Lower lobe of right lung (tissue), 2 donors: Measurements from ENCODE around the gene HPS5. TPM values are rescaled to one million over a fixed set of nuclear protein-coding genes. Genes with fewer than 3 reads are reported as not detected.
"Not testable (repeated sequence)": the region's sequence is repeated elsewhere in the genome, so short reads cannot be mapped to it uniquely, and the experiment has no call there.

Experiments
- ATAC-seq, 2 donors: fragments of 200-7000 bp; cut with Tn5 transposase; one replicate each; pipeline ENCODE4 v1.9.1; 2020 to 2022; ENCODE audit warnings: mild to moderate bottlenecking in 2 of 2, moderate library complexity in 2 of 2
- DNase-seq: peaks from one replicate; pipeline ENCODE4 v3.0.0-alpha.2; 2020
- H3K27ac ChIP-seq: fragments of 200-600 bp; one replicate; pipeline ENCODE4 v1.8.0; 2022
- H3K27me3 ChIP-seq: fragments of 200-600 bp; one replicate; pipeline ENCODE4 v1.8.0; 2022; ENCODE audit warnings: low read depth
- H3K36me3 ChIP-seq: fragments of 200-600 bp; one replicate; pipeline ENCODE4 v1.8.0; 2022; ENCODE audit warnings: mild to moderate bottlenecking
- H3K4me1 ChIP-seq: fragments of 200-600 bp; one replicate; pipeline ENCODE4 v1.8.0; 2022
- H3K4me3 ChIP-seq: fragments of 200-600 bp; one replicate; pipeline ENCODE4 v1.8.0; 2022; ENCODE audit warnings: mild to moderate bottlenecking
- H3K9me3 ChIP-seq: fragments of 200-600 bp; one replicate; pipeline ENCODE4 v1.8.0; 2022
- intact Hi-C: fragments of 100-400 bp; cut with DNase I; formaldehyde crosslinking; loops from one replicate; pipeline ENCODE4 v1.11.0; 2022
- total RNA-seq: library from RNA; stranded (reverse); fragmentation: NEBNext Ultra II Directional; extraction: Animal tissue kit (Norgen Biotek cat#: 25700); gene quantifications from one replicate; pipeline ENCODE4 v1.2.1, GENCODE V29; 2021
- TF ChIP-seq, protein P1 (sequence below): fragments of 200-600 bp; IDR thresholded peaks from one replicate; pipeline ENCODE4 v1.8.0; 2022; ENCODE audit warnings: antibody characterized with exemption, mild to moderate bottlenecking
- donor health status: DM: no; HTN: yes; CAD: no; lungs with severe emphysema.

Gene HPS5
- total RNA-seq, 1 donor from 2014 or later = 32.1 TPM

DNA sequence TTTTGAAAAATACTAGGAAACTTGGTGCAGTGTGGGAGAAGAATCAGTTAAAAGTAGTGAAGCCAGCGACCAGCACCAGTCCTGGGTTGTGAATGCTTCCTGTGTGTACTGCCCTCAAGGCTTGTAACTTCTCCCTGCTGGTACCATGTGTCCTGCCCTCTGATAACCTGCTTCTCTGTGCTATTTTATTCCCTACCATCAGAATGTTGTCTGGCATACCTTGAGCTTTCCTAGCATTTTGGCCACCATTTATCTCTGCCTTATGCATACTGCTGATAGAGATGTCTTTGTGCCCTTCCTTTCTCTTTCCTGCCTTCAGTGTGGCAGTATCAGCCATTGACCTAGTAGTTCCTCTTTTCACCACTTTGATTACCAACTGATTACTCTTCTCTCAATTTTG lies 2.4 kb upstream of the HPS5 start:
- no peaks in the 10 kb centered on the region for H3K27me3 ChIP-seq
- H3K9me3 ChIP-seq = no peaks in the 10 kb centered on the region
- H3K4me3 ChIP-seq = peak overlapping the region; percentile 82
- DNase-seq (no peak), ATAC-seq (no peak)
- no peak overlapping the region for H3K27ac ChIP-seq
- intact Hi-C loops = no loop called here
- peaks cover 34% of the 10 kb centered on the region for H3K36me3 ChIP-seq
- H3K4me1 ChIP-seq = peaks cover 50% of the 10 kb centered on the region
- TF ChIP-seq, protein P1, sequence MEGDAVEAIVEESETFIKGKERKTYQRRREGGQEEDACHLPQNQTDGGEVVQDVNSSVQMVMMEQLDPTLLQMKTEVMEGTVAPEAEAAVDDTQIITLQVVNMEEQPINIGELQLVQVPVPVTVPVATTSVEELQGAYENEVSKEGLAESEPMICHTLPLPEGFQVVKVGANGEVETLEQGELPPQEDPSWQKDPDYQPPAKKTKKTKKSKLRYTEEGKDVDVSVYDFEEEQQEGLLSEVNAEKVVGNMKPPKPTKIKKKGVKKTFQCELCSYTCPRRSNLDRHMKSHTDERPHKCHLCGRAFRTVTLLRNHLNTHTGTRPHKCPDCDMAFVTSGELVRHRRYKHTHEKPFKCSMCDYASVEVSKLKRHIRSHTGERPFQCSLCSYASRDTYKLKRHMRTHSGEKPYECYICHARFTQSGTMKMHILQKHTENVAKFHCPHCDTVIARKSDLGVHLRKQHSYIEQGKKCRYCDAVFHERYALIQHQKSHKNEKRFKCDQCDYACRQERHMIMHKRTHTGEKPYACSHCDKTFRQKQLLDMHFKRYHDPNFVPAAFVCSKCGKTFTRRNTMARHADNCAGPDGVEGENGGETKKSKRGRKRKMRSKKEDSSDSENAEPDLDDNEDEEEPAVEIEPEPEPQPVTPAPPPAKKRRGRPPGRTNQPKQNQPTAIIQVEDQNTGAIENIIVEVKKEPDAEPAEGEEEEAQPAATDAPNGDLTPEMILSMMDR = no peak

GRCh38 chr11:18323881-18324280 lies 1.9 kb upstream of the HPS5 start:
- intact Hi-C loops, H3K27ac ChIP-seq, H3K9me3 ChIP-seq, ATAC-seq, H3K27me3 ChIP-seq, DNase-seq: not testable (repeated sequence)
- Histone ChIP-seq H3K4me3 (peak overlapping the region; percentile 82), H3K36me3 (peaks cover 29% of the 10 kb centered on the region), H3K4me1 (peaks cover 50% of the 10 kb centered on the region)

GRCh38 chr11:18322818-18323570 lies 1.1 kb upstream of the HPS5 start:
- peaks cover 23% of the 10 kb centered on the region for H3K36me3 ChIP-seq

GRCh38 chr11:18321578-18321968 lies 367 bp downstream of the HPS5 start:
- peak overlapping the region; percentile 82 for H3K4me3 ChIP-seq
- H3K36me3 ChIP-seq = peaks cover 15% of the 10 kb centered on the region
- TF ChIP-seq, protein P1 = no peak
- H3K4me1 ChIP-seq = peaks cover 50% of the 10 kb centered on the region
- no peak for DNase-seq
- peak; percentile 0 to 2 for ATAC-seq
- intact Hi-C loops = no loop called here
- peak overlapping the region; percentile 97 for H3K27ac ChIP-seq
- H3K9me3 ChIP-seq = no peaks in the 10 kb centered on the region
- H3K27me3 ChIP-seq = no peaks in the 10 kb centered on the region

More at GRCh38 chr11:18322818-18323570, 1.1 kb upstream of the HPS5 start:
- Histone ChIP-seq H3K9me3 (no peaks in the 10 kb centered on the region), H3K27me3 (no peaks in the 10 kb centered on the region), H3K4me3 (peak overlapping the region; percentile 82), H3K27ac (peak overlapping the region; percentile 97), H3K4me1 (peaks cover 50% of the 10 kb centered on the region)
- ATAC-seq (no peak), DNase-seq (no peak)
- intact Hi-C loops = no loop called here
- TF ChIP-seq, protein P1 = no peak

- ATAC-seq (no peak), DNase-seq (no peak)
- peak overlapping the region; percentile 97 for H3K27ac ChIP-seq
- H3K4me3 ChIP-seq = peak overlapping the region; percentile 82
- H3K9me3 ChIP-seq = no peaks in the 10 kb centered on the region
- TF ChIP-seq, protein P1 = no peak
- peaks cover 9% of the 10 kb centered on the region for H3K36me3 ChIP-seq
- H3K27me3 ChIP-seq = no peaks in the 10 kb centered on the region
- H3K4me1 ChIP-seq = peaks cover 47% of the 10 kb centered on the region
- intact Hi-C loops = no loop called here
These were observed 1.3 kb downstream of the HPS5 start for GRCh38 chr11:18320617-18321016.

DNA sequence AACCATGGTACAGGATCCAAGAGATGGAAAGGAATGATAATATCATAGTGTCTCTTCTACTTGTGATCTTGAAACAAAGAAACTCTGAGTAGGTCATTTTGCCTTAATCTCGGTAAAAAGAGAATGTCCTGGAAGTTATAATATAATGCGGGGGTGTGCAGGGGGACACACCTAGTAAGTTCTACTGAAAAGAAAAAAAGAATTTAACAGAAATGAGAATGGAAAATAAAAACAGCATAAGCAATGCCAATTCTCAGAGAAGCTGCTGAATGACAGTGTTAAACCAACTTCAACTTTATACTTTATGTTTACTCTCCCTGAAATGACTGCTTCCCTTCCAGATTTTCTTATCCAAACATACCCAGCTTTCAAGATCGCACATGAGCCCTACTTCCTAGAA lies 2.0 kb downstream of the HPS5 start:
- intact Hi-C loops = no loop called here
- H3K27me3 ChIP-seq = no peaks in the 10 kb centered on the region
- H3K9me3 ChIP-seq = no peaks in the 10 kb centered on the region
- H3K27ac ChIP-seq = no peak overlapping the region
- DNase-seq (no peak), ATAC-seq (no peak)
- no peak overlapping the region for H3K4me3 ChIP-seq
- peaks cover 2% of the 10 kb centered on the region for H3K36me3 ChIP-seq
- TF ChIP-seq, protein P1 = no peak
- H3K4me1 ChIP-seq = peaks cover 44% of the 10 kb centered on the region
